HL-60/S4 treated with phorbol 12-myristate 13-acetate at 8.2 ng/mL for 4 days and 3 days (cell line): ENCODE results near the gene RHOU.
"Not testable (repeated sequence)": the region's sequence is repeated elsewhere in the genome, so short reads cannot be mapped to it uniquely, and the experiment has no call there.

ENCODE experiments used
- in situ Hi-C: fragments of 300-500 bp; cut with MboI; formaldehyde crosslinking; loops from 2 replicates; pipeline ENCODE4 v1.15.0; 2022; ENCODE audit warnings: low sequenced_read_pairs

RHOU gene

DNA sequence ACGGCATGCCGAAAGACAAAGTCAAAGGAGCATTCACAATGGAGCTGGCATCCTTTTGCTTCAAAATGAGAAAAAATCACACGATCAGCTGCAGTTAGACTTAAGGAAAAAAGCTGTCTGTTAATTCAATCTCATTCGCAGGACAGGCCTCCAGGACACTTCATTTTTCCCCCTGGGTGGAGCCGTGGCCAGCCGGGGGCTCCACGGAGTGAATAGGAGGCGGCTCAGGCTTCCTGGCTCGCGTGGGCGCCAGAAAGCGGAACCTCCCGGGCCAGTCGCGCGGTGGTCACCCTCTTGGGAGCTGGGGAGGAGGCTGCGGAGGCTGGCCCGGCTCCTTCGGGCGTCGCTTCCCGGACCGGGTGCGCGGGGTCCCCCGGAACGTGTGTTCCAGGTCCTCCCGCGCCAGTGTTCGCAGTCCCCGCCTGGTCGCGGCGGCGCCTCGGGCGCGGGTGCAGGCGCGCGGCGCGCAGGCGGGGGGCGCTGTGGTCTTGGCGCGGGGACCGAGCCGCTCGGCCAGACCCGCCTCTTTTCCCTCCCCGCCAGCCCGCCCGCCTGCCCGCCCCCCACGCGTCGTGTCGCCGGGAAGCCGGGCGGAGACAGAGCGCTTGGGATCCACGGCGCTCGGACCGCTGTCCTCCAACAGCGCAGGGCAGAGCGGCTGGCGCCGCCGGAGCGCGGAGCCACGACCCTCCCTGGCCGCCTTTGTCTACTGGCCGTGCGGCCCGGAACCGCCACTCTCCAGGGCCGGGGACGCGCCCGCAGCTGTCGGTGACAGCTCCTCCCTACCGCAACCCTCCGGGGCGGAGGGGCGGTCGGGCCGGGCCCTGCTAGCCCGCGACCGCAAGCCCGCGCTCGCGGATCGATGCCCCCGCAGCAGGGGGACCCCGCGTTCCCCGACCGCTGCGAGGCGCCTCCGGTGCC is at the start of gene RHOU:
Gene RHOU, plus strand, starts transcription at position 599 of the 921 bp plus-strand sequence. Its CDS starts 264 bp downstream, at position 863.
- in situ Hi-C loops = no loop called here

DNA sequence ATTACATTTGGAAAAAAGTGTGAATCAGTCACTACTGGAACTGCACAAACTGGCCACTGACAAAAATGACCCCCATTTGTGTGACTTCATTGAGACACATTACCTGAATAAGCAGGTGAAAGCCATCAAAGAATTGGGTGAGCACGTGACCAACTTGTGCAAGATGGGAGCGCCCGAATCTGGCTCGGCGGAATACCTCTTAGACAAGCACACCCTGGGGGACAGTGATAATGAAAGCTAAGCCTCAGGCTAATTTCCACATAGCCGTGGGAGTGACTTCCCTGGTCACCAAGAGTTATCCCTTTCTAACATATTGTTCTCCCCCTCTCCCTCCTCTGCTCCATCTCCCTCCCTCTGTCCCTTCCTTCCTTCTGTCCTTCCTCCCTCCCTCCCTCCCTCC is 47.7 kb upstream of the RHOU start:
- in situ Hi-C loops = no loop called here

DNA sequence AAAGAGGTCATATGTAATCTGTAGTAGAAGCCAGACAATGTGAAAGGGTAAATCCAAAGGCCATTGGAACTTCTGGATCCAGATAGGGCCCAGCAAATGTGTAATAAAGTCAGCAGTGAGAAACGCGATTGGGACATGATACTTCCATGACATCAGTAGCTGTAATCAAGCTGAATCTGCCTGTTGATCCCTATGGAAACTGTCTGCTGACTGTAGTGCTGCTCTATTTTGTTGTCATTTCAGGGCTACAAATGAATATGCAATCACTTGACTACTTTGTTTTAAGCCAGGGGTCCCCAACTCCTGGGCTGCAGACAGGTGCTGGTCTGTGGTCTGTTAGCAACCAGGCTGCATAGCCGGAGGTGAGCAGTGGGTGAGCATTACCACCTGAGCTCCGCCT is 46.0 kb upstream of the RHOU start:
- in situ Hi-C loops = no loop called here

DNA sequence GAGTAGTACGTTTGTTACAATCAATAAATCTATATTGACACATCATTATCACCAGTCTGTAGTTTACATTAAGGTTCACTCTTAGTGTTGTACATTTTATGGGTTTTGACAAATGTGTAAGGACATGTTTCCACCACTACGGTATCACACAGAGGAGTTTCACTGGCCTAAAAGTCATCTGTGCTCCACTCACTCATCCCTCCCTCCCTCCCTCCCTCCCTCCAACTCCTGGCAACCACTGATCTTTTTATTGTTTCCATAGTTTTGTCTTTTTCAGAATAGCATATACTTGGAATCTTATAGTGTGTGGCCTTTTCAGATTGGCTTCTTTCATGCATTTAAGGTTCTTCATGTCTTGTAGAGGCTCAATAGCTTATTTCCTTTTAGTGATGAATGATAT is 44.1 kb upstream of the RHOU start:
- in situ Hi-C loops = no loop called here

DNA sequence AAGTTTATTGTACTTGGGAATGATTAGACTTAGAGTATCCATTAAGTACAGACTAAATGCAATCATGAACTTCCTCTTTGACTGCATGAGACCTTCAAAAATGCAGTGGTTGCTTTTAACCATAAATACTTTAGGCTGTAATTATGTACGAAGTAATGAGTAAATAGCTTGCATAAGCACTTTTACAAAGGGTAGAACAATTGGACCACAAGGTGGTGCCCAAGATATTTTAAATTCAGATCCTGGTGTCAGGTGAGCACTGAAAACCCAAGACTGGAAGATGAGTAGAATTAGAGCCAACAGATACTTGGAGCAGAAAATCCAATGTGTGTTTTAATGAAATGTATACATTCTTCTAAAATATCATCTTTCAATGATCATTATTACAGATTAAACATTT is 43.4 kb upstream of the RHOU start:
- in situ Hi-C loops = no loop called here

DNA sequence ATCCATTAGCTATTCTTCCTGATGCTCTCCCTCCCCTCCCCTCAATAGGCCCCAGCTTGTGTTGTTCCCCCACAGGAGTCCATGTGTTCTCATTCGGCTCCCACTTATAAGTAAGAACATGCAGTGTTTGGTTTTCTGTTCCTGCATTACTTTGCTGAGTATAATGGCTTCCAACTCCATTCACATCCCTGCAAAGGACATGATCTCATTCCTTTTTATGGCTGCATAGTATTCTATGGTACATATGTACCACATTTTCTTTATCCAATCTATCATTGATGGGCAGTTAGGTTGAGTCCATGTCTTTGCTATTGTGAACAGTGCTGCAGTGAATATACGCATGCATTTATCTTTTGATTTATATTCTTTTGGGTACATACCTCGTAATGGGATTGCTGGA is 40.8 kb upstream of the RHOU start:
- in situ Hi-C loops = not testable (repeated sequence)

DNA sequence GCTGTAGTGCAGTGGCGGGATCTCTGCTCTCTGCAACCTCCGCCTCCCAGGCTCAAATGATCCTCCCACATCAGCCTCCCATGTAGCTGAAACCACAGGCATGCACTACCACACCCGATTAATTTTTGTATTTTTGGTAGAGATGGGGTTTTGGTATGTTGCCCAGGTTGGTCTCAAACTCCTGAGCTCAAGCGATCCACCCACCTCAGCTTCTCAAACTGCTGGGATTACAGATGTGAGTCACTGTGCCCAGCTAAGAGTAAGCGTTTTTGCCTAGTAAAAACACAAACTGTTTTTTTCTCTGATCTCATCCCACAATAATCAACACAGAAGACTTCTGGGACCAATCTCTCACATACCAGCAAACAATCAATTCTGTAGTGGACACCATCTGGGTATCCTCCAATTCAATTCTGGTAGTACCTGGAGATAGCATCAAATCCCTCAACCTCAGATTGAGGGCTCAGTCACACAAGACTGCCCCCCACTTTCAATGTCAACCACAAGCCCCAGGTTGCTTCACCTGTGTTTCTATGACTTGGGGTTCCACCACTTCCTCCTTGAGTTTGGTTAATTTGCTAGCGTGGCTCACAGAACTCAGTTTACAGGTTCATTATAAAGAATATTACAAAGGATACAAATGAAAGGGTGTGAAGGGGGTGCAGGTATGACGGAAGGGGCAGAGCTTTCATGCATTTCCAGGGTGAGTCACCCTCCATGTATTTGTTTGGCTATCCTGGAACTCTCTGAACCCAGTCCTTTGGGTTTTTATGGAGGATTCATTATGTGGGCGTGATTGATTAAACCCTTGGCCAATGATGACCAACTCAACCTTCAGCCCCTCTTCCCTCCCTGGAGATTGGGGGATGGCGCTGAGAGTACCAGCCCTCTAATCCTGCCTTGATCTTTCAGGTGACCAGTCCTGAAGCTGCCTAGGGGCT is 40.0 kb upstream of the RHOU start:
- in situ Hi-C loops = no loop called here

DNA sequence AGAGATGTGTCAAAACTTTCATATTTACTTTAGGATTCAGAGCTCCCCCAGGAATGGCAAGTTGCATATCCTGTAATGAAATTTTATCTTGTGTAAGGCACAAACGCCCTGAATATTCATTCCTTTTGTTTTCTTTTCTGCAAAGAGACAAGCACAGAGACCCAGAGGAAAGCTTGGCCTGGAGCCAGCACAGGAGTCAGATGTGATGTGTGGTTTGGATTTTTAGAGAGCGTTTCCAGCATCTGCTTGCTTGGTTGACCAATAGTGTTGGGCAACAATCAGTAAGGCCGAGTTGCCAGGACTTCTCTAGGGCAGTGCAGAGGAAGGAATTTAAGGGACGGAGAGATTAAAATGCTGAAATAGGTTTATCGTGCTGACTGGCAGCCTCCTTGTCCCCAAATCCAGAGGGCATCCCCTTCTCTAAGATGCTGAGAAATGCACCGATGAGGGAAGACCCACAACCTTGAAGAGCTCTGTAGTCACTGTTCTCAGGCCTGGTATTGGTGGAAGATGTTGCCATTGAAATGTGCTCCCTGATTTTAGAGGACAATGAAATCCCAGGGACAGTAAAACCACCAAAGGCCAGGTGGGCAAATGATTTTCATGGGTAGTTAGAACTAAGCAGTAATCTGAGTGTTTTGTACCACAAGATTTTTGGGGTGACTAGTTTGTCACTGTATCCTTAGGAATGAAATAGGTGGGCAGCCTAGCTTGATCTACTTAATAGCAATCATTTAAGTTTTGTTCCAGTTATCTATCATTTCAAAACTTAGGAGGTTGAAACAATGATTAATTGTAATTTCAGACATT is 37.9 kb upstream of the RHOU start:
- in situ Hi-C loops = no loop called here

DNA sequence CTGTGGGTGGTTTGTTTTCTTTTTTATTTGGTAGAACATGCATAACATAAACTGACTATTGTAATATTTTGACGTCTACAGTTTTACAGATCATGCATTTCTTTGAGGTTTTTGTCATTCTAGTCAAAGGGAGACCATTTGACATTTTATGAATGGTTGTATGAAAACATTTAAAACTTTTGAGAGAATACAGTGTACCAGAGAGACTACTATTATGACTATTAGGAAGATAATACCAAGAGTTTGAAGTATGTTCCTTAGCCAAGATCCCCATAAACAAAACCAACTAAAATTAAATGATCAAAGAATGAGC is 37.3 kb upstream of the RHOU start:
- in situ Hi-C loops = no loop called here

DNA sequence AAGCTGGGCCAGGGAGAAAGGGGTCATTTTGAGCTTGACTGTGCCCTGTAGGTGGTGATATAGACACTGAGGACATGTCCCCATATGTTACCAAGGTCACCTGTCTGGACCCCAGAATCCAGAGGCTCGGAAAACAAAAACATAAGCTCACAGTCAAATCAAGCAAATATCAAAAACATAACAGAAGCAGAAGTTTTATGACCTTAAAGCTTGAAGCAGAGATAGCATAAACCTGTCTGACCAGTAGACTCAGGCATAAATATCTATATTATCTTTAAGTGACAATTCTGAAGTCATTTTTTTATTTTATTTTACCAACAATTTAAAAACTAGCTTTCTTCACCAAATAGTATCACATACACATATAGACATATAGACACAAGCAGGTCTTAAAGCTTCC is 32.8 kb upstream of the RHOU start:
- in situ Hi-C loops = no loop called here

DNA sequence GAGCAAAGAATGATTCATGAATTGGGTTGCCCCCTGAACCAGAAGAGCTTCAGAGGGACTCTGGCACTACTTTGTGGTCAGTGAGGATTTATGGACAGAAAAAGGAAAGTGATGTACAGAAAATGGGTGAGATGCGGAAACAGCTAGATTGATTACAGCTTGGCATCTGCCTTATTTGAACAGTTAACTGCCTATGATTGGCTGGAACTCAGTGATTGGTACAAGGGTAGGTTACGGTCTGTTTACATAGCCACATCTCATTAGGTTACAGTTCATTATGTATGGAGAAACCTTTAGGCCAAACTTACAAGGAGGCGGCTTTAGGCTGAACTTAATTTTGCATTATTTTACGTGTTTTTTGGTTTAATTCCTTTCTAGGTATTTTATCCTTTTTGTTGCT is 29.0 kb upstream of the RHOU start:
- in situ Hi-C loops = no loop called here

DNA sequence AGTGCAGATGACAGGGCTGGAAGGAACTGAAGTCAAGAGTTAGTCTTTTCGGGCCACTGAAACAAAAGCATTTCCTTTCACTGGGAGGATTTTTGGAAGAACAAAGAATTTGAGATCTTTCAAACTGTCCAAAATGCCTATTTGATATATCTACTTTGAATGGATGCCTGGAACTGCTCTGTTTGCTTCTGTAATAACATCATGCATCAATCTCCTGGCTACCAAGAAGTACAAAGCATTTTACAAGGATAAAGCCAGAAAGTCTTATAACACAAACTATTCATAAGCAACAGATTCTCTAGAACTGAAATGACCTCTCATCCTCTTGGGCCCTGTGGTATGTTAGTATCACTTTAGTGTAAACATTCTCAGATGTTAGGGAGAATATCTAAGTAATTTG is 18.2 kb upstream of the RHOU start:
- in situ Hi-C loops = no loop called here

DNA sequence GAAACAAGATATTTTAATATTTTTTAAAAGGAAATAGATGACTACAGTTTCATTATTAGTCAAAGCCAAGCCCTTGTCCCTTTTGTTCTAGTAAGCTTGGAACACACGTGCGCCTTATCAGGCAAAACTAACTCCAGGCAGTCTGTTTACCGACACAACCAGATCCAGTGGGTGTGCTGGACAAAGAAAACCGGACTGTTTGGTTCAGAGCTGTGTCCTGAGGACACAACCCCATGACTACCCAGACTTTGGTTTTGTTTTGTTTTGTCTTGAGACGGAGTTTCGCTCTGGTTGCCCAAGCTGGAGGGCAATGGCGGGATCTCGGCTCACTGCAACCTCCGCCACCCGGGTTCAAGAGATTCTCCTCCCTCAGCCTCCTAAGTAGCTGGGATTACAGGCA is 13.9 kb upstream of the RHOU start:
- in situ Hi-C loops = no loop called here

DNA sequence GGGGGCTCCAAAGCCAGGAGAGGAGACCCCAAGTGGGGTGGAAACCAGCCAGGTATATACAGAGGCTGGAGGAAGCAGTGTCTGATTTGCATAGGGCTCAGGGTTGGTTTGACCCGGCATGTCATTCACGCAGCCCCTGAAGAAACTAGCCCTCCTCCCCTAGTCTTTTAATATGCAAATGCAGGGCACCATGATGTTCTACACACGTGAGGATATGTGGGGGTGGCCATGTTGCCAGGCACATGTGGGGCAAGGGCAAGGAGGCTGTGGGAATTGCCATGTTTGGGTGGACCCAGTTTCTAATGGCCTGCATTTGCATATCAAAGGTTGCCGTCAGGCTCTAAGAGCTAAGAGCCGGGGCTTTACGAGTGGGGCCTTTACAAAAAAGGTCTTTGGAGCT is 12.0 kb upstream of the RHOU start:
- in situ Hi-C loops = no loop called here

DNA sequence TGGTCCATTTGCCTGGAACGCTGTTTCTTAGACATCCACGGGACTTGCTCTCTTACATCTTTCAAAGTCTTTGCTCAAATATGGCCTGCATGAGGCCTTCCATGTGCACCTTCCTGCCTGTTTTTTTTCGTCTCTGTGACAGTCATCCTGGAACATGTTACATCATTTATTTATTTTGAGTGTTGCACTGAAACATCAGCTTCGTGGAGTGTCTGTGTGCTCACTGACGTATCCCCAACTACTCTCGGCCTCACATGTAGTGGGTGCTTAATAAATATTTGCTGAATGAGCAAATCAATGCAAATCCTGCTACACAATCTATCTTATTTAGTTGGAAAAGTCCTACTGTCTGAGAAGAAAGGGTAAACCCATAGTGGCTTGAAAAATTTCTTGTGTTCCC is 11.4 kb upstream of the RHOU start:
- in situ Hi-C loops = no loop called here

DNA sequence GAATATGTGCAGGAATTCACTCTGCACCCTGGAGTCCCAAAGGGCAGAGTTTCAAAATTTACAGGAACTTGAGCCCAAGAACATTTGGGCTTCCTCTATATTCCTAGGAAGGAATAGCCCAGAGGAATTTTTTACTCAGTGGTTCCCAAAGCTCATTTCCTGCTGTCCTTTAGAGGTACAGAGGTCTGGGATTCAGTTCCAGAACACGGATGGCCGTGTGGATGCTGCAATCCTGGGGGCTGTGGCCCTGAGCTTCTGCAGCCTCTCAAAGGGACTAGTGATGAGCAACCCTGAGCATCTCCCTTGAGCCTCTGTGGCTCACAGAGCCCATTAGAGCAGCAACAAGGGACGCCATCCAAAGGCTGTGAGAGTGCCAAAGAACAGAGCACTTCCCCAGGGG is 10.1 kb upstream of the RHOU start:
- in situ Hi-C loops = no loop called here

DNA sequence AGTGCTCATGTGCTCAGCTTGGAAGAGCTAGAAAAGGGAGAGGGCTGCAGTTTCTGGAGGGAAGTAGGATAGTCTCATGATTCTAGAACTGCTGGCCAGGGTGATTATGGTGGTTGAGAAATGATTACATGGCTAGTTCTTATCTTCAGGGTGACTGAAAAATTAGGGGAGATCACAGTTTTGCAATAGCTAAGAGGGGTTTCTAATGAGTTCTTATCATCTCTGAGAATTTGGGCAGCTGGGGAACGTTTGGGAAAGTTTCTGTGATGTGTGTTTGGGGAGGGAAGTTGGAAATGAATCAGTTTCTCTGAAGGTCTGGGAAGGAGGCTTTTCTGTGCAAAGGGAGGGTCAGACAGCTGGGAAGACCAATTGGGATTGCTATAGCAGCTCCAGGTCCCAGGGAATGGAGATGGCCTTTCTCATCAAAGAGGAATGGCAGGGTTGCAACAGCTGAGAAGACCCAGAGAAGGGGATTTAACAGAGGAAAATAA is 7.6 kb upstream of the RHOU start:
- in situ Hi-C loops = no loop called here

DNA sequence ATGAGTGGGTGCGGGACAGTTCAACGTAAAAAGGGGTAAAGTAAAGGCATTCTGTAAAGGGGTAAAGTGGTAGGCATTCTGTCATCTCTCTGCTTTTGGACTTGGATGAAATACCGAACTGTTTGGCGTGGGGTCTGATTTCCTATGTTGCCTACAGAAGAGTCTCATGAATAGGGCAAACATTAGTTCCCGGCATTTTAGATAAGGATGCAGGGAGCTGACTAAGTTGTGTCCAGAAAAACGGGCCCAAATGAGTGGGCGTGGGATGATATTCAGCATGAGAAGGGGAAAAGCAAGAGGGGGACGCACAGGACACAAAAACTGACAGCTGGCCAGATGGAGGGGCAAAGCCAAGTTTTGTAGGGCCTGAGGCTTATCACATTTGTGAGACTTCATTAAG is 2.9 kb upstream of the RHOU start:
- in situ Hi-C loops = no loop called here

DNA sequence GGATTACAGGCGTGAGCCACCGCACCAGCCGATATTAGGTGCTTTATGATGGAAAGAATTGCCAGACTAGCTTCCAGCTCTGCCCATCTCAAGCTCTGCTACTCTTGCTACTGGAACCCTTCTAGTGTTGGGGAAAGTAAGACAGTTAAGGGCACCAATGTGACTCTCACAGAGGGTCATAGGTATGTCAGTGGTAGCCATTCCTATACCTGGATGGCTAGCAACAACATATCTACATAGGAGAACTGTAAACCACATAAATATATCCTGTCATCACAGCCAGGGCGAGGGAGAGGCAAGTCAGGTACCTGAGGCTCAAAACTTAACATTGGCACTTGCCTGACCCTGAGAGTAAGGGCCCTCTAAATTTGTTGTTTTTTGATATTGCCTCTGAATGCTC is 1.7 kb upstream of the RHOU start:
- in situ Hi-C loops = no loop called here

DNA sequence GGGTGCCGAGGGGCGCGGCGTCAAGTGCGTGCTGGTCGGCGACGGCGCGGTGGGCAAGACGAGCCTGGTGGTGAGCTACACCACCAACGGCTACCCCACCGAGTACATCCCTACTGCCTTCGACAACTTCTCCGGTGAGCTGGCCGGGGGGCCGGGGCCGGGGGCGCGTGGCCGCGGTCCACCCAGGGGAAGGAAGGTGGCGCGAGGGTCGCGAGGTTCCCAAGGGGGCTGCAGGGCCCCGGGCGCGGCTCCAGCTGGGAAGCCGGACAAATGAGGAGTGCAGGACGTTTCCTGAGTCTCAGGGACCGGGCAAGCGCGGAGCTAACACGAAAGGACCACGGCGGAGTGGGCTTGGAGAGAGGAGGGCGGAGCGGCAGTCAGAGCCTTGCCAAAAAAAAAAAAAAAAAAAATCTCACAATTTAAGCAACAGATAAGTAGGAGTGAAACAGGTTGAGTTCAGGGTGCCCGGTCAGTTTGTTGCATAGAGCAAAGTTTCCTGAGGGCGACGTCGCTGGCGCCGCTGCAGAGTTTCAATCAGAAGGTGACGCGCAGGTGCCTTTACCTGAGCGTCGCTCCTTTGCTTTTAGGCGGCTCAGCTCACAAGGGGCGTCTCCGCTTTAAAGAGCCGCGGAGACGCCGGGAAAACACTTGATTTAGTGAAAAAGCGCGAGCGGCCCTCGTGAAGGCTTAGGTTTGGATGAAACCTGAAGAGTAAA is 750 bp downstream of the RHOU start:
- in situ Hi-C loops = no loop called here
